GM21723 (cell line): ENCODE measurements around the gene ADAMTSL1.

Source experiments
- ATAC-seq: cut with Tn5 transposase; IDR thresholded peaks from one replicate; pipeline ENCODE4 v1.9.1; 2021; ENCODE audit warnings: mild to moderate bottlenecking, moderate library complexity; ENCODE audit not compliant: unreplicated experiment

The ADAMTSL1 gene

GRCh38 chr9:18658804-18659705 is 185.1 kb downstream of the ADAMTSL1 start:
- no peak for ATAC-seq

- ATAC-seq = no peak
These were observed 186.0 kb downstream of the ADAMTSL1 start for GRCh38 chr9:18660001-18660400.

GRCh38 chr9:18662320-18662719 is 188.4 kb downstream of the ADAMTSL1 start:
- no peak for ATAC-seq

DNA sequence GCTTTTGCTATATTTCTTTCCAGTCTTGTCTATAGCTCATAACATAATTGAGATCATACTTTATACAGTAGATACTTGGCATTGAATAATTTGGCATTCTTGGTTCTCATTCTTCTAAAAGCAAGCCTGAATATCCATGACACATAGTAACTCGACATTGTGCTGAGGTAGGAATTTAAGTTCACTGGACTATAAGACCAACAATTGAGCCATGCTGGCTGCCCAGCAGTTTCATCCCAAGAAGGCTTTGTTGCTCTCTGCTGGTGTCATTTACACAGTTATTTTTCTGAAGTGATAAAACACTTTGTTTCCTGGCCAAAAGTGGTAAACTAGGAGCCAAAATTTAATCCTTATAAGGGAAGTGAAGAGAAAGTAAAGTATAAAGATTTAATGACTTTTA is 192.0 kb downstream of the ADAMTSL1 start:
- ATAC-seq = no peak

DNA sequence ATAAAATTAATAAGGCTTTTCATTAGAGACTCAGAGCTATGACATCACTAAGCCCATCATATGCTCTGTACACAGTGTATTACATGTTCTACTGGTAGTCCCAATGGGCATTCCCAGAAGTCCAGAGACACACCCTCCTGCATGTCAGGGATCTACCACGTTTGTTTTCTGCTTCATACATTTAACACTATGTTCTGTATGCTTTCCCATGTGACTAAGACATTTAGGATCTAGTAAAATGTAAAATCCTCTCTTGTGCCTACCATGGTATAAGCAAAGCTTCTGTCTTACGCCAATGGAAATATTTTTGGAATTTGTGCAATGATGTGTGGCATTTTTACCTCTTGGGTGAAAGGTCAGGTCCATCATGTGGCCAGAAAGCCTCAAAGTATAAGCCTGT is 192.4 kb downstream of the ADAMTSL1 start:
- ATAC-seq = no peak

- ATAC-seq = no peak
These were observed 193.2 kb downstream of the ADAMTSL1 start for GRCh38 chr9:18666986-18667772.

- ATAC-seq = no peak
These were observed 195.0 kb downstream of the ADAMTSL1 start for GRCh38 chr9:18668944-18669343.

GRCh38 chr9:18672706-18673105 is 198.8 kb downstream of the ADAMTSL1 start:
- ATAC-seq = no peak

DNA sequence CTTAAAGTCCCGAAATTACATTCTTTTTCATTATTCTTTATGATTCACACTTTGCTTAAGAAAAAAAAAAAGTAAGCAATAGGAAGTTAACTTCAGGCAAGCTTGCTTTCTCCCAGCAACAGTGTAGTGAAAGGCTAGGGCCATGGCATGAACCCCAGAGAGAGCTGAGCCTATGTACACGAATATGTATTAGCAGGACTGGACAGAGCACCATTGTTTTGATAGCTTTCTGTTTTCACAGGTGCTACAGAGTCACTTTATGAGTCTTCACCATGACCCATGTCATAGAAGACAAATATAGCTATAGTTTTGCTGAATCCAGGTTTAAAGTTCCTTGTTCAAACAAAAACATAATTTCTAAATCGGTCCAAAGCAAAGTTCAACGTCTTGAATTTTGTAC is 199.2 kb downstream of the ADAMTSL1 start:
- ATAC-seq = no peak

- no peak for ATAC-seq
These were observed 201.4 kb downstream of the ADAMTSL1 start for GRCh38 chr9:18675332-18675731.

- ATAC-seq = no peak
These were observed 202.0 kb downstream of the ADAMTSL1 start for GRCh38 chr9:18675973-18676372.

GRCh38 chr9:18676525-18676924 is 202.6 kb downstream of the ADAMTSL1 start:
- no peak for ATAC-seq

- no peak for ATAC-seq
These were observed 205.1 kb downstream of the ADAMTSL1 start for GRCh38 chr9:18678821-18679590.

GRCh38 chr9:18682907-18683306 is 209.0 kb downstream of the ADAMTSL1 start:
- ATAC-seq = no peak

- no peak for ATAC-seq
These were observed 209.4 kb downstream of the ADAMTSL1 start for GRCh38 chr9:18683312-18683711.

GRCh38 chr9:18683851-18684250 is 209.9 kb downstream of the ADAMTSL1 start:
- no peak for ATAC-seq

- no peak for ATAC-seq
These were observed 210.8 kb downstream of the ADAMTSL1 start for GRCh38 chr9:18684593-18685317.

DNA sequence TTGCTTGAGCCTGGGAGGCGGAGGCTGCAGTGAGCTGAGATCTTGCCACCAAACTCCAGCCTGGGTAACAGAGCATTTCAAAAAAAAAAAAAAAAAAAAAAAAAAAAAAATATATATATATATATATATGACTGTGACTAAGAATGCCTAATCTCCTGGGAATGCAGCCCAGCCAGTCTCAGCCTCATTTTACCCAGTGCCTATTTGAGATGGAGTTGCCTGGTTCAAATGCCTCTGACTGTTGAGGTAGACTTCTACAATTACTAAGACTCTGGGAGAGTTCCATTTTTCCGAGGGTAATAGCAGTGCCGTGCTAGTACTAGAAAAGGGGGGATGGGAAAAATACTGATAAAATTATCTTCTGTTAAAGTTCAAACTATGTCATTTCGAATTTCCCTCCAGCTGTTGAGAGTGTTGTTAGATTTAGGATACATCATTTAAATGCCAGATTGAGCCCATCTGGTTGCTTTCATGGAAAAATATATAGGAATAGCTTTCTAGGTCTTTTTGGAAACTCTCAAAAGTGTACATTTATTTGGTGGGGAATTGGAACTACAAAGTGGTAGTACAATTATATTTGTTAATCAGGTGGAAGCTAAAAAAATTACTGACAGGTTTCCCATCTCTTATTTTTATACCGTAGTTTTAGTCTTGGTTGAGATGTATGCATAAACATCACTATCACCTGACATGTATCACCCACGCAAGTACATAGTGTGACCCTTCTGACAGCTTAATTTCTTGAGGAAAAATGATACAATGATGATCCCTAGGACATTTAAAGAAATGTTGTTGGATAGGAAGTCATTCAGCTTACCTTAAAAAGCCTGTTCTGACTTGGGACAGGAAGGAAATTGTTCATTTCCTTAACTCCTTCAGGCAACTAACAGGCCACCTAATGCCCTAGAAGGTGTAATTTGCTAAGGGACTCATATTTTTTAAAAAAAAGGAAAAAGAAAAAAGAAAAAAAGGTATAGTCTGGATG is 214.9 kb downstream of the ADAMTSL1 start:
- no peak for ATAC-seq

- ATAC-seq = no peak
These were observed 216.0 kb downstream of the ADAMTSL1 start for GRCh38 chr9:18689921-18690320.
